H9 (cell line): ENCODE results near the gene NECAB2. TPM values are rescaled to one million over a fixed set of nuclear protein-coding genes. Genes with fewer than 3 reads are reported as not detected.

Source experiments
- DNase-seq: peaks from one replicate; pipeline ENCODE4 v3.0.0-alpha.2; 2017
- H2AFZ ChIP-seq: one replicate; pipeline ENCODE4 v1.6.1; 2013; ENCODE audit warnings: mild to moderate bottlenecking, low read length, control low read depth, moderate library complexity
- H2AK5ac ChIP-seq: 2 replicates; pipeline ENCODE4 v1.6.1; 2013; ENCODE audit warnings: low read length, control low read depth, mixed read lengths; ENCODE audit not compliant: insufficient read length
- H2BK120ac ChIP-seq: one replicate; pipeline ENCODE4 v1.6.1; 2013; ENCODE audit warnings: low read depth, mild to moderate bottlenecking, low read length, control low read depth, inconsistent platforms; ENCODE audit not compliant: poor library complexity, severe bottlenecking
- H2BK12ac ChIP-seq: 2 replicates; pipeline ENCODE4 v1.6.1; 2013; ENCODE audit warnings: low read length, control low read depth, mixed read lengths, low read depth; ENCODE audit not compliant: insufficient read length
- H2BK15ac ChIP-seq: 2 replicates; pipeline ENCODE4 v1.6.1; 2013; ENCODE audit warnings: low read depth, low read length, control low read depth
- H2BK20ac ChIP-seq: one replicate; pipeline ENCODE4 v1.6.1; 2013; ENCODE audit warnings: low read depth, mild to moderate bottlenecking, low read length, control low read depth, inconsistent platforms; ENCODE audit not compliant: poor library complexity, severe bottlenecking
- H2BK5ac ChIP-seq: 2 replicates; pipeline ENCODE4 v1.6.1; 2013; ENCODE audit warnings: low read length, control low read depth, mixed read lengths; ENCODE audit not compliant: insufficient read length
- H3K14ac ChIP-seq: 2 replicates; pipeline ENCODE4 v1.6.1; 2013; ENCODE audit warnings: low read length, control low read depth; ENCODE audit not compliant: insufficient read depth
- H3K18ac ChIP-seq: 2 replicates; pipeline ENCODE4 v1.6.1; 2013; ENCODE audit warnings: low read depth, mild to moderate bottlenecking, mixed read lengths, low read length, control low read depth; ENCODE audit not compliant: insufficient read length
- H3K23ac ChIP-seq: 2 replicates; pipeline ENCODE4 v1.6.1; 2013; ENCODE audit warnings: low read length, control low read depth, mixed read lengths, low read depth; ENCODE audit not compliant: insufficient read length
- H3K23me2 ChIP-seq: 2 replicates; pipeline ENCODE4 v1.6.1; 2013; ENCODE audit warnings: low read depth, mild to moderate bottlenecking, mixed read lengths, low read length, control low read depth; ENCODE audit not compliant: insufficient read length, poor library complexity, severe bottlenecking
- H3K27ac ChIP-seq: 2 replicates; pipeline ENCODE4 v1.5.1; 2013; ENCODE audit warnings: low read length, control low read depth, mixed read lengths, low read depth; ENCODE audit not compliant: insufficient read length
- H3K27me3 ChIP-seq: 2 replicates; pipeline ENCODE4 v1.6.1; 2013; ENCODE audit warnings: low read length, control low read depth, inconsistent platforms; ENCODE audit not compliant: insufficient read depth
- H3K4ac ChIP-seq: 2 replicates; pipeline ENCODE4 v1.6.1; 2013; ENCODE audit warnings: low read depth, mild to moderate bottlenecking, control low read depth, inconsistent platforms, low read length, moderate library complexity
- H3K4me1 ChIP-seq: 2 replicates; pipeline ENCODE4 v1.6.1; 2013; ENCODE audit warnings: low read length, control low read depth, inconsistent platforms; ENCODE audit not compliant: insufficient read depth
- H3K4me2 ChIP-seq: 2 replicates; pipeline ENCODE4 v1.6.1; 2013; ENCODE audit warnings: low read length, control low read depth, mixed read lengths; ENCODE audit not compliant: insufficient read length, insufficient read depth
- H3K56ac ChIP-seq: 2 replicates; pipeline ENCODE4 v1.6.1; 2013; ENCODE audit warnings: low read depth, mild to moderate bottlenecking, mixed read lengths, low read length, control low read depth; ENCODE audit not compliant: insufficient read length
- H3K79me1 ChIP-seq: 2 replicates; pipeline ENCODE4 v1.6.1; 2013; ENCODE audit warnings: low read depth, mild to moderate bottlenecking, moderate library complexity, low read length, control low read depth, inconsistent platforms; ENCODE audit not compliant: insufficient read depth, poor library complexity, severe bottlenecking
- H3K79me2 ChIP-seq: 2 replicates; pipeline ENCODE4 v1.6.1; 2013; ENCODE audit warnings: low read length, control low read depth, inconsistent platforms; ENCODE audit not compliant: insufficient read depth
- H3K9ac ChIP-seq: 2 replicates; pipeline ENCODE4 v1.6.1; 2013; ENCODE audit warnings: low read length, control low read depth, mixed read lengths; ENCODE audit not compliant: insufficient read length; ENCODE audit errors: extremely low read depth
- H3K9me3 ChIP-seq: one replicate; pipeline ENCODE4 v1.6.1; 2013; ENCODE audit warnings: low read depth, low read length, inconsistent platforms; ENCODE audit not compliant: control insufficient read depth
- H3T11ph ChIP-seq: one replicate; pipeline ENCODE4 v1.6.1; 2013; ENCODE audit warnings: mild to moderate bottlenecking, low read length, control low read depth, inconsistent platforms
- H4K20me1 ChIP-seq: one replicate; pipeline ENCODE4 v1.6.1; 2013; ENCODE audit not compliant: control insufficient read depth, insufficient read length, insufficient read depth
- H4K5ac ChIP-seq: 2 replicates; pipeline ENCODE4 v1.6.1; 2013; ENCODE audit warnings: low read depth, mild to moderate bottlenecking, mixed read lengths, low read length, control low read depth; ENCODE audit not compliant: insufficient read length
- H4K8ac ChIP-seq: replicated peaks from 2 replicates; pipeline ENCODE4 v1.6.1; 2013; ENCODE audit warnings: low read length, control low read depth, mixed read lengths, low read depth; ENCODE audit not compliant: insufficient read length
- H4K91ac ChIP-seq: 2 replicates; pipeline ENCODE4 v1.6.1; 2013; ENCODE audit warnings: low read depth, mild to moderate bottlenecking, moderate library complexity, mixed read lengths, low read length, control low read depth; ENCODE audit not compliant: insufficient read length
- H3K27ac Mint-ChIP-seq, 3 experiments: 2 replicates in 2 of 3; 3 replicates in 1 of 3; pipeline ENCODE4 v1.8.0; 2020 to 2021; ENCODE audit warnings: mixed read lengths in 3 of 3, mild to moderate bottlenecking in 1 of 3, moderate library complexity in 1 of 3
- H3K27me3 Mint-ChIP-seq: 2 replicates; pipeline ENCODE4 v1.8.0; 2021; ENCODE audit warnings: low read depth, mild to moderate bottlenecking, moderate library complexity, mixed read lengths
- H3K36me3 Mint-ChIP-seq, 3 experiments: 2 replicates in 2 of 3; 3 replicates in 1 of 3; pipeline ENCODE4 v1.8.0; 2020 to 2021; ENCODE audit warnings: low read depth in 3 of 3, mixed read lengths in 3 of 3; ENCODE audit not compliant: insufficient read depth in 1 of 3
- H3K4me1 Mint-ChIP-seq, 2 experiments: 2 replicates each; pipeline ENCODE4 v1.8.0; 2020; ENCODE audit warnings: mixed read lengths in 2 of 2
- H3K4me3 Mint-ChIP-seq, 2 experiments: 2 replicates in 1 of 2; 3 replicates in 1 of 2; pipeline ENCODE4 v1.8.0; 2020 to 2021; ENCODE audit warnings: mild to moderate bottlenecking in 2 of 2, mixed read lengths in 2 of 2, moderate library complexity in 1 of 2
- H3K9me3 Mint-ChIP-seq, 2 experiments: 2 replicates in 1 of 2; 3 replicates in 1 of 2; pipeline ENCODE4 v1.8.0; 2020; ENCODE audit warnings: mild to moderate bottlenecking in 2 of 2, mixed read lengths in 2 of 2, moderate library complexity in 1 of 2
- CTCF ChIP-seq: fragments of 200-600 bp; sonication (generic); conservative IDR thresholded peaks from 3 replicates; pipeline ENCODE4 v1.8.0; 2021; ENCODE audit warnings: antibody characterized with exemption, mild to moderate bottlenecking
- WGBS: extraction: QIAGEN DNeasy Blood & Tissue Kit; methylation state at CpG from one replicate; pipeline ENCODE4 v1.1.7; 2013; ENCODE audit warnings: missing lambda C conversion rate, low lambda C conversion rate, mixed read lengths; ENCODE audit not compliant: insufficient read length; ENCODE audit errors: extremely low coverage; 5-methylcytosine and 5-hydroxymethylcytosine counted together
- total RNA-seq: library from RNA; stranded (reverse); gene quantifications from 2 replicates; pipeline ENCODE4 v1.2.1, GENCODE V29; 2021

Gene NECAB2
- total RNA-seq, 1 experiment from 2014 or later: 12.6 TPM

GRCh38 chr16:84041881-84042280 lies 73.8 kb downstream of the NECAB2 start:
- no peak overlapping the region for H3K14ac ChIP-seq
- no peaks in the 10 kb centered on the region for H3K79me2 ChIP-seq
- no peak overlapping the region for H2BK20ac ChIP-seq
- Mint-ChIP-seq H3K27ac (no peak overlapping the region), H3K36me3 (no peaks in the 10 kb centered on the region), H3K27me3 (peaks cover 18% of the 10 kb centered on the region), H3K4me3 (no peak overlapping the region), H3K4me1 (peaks cover 24 to 42% of the 10 kb centered on the region in 2 experiments), H3K9me3 (no peaks in the 10 kb centered on the region)
- no peak for TF ChIP-seq CTCF
- no peak overlapping the region for H2BK12ac ChIP-seq
- H3T11ph ChIP-seq: no peak overlapping the region
- no peak overlapping the region for H3K9ac ChIP-seq
- no peak overlapping the region for H2BK5ac ChIP-seq
- H3K4ac ChIP-seq: no peak overlapping the region
- H3K23me2 ChIP-seq: no peaks in the 10 kb centered on the region
- H3K18ac ChIP-seq: no peak overlapping the region
- no peak overlapping the region for H3K56ac ChIP-seq
- no peaks in the 10 kb centered on the region for H3K9me3 ChIP-seq
- no peaks in the 10 kb centered on the region for H4K20me1 ChIP-seq
- H3K4me2 ChIP-seq: no peak overlapping the region
- no peak overlapping the region for H2AFZ ChIP-seq
- H4K5ac ChIP-seq: no peak overlapping the region
- H4K91ac ChIP-seq: no peak overlapping the region
- no peak overlapping the region for H2BK120ac ChIP-seq
- H3K4me1 ChIP-seq: no peaks in the 10 kb centered on the region; the same call in 1 of the 2 replicates
- H3K79me1 ChIP-seq: no peaks in the 10 kb centered on the region
- no peak overlapping the region for H3K23ac ChIP-seq
- H4K8ac ChIP-seq: no peak overlapping the region
- H2BK15ac ChIP-seq: no peak overlapping the region
- H3K27ac ChIP-seq: no peak overlapping the region
- no peak for DNase-seq
- no CpG with 5 or more reads among the region's 17 CpGs for WGBS
- H3K27me3 ChIP-seq: no peaks in the 10 kb centered on the region
- no peak overlapping the region for H2AK5ac ChIP-seq
